Measurements from ENCODE around the gene KLF16.

DNA sequence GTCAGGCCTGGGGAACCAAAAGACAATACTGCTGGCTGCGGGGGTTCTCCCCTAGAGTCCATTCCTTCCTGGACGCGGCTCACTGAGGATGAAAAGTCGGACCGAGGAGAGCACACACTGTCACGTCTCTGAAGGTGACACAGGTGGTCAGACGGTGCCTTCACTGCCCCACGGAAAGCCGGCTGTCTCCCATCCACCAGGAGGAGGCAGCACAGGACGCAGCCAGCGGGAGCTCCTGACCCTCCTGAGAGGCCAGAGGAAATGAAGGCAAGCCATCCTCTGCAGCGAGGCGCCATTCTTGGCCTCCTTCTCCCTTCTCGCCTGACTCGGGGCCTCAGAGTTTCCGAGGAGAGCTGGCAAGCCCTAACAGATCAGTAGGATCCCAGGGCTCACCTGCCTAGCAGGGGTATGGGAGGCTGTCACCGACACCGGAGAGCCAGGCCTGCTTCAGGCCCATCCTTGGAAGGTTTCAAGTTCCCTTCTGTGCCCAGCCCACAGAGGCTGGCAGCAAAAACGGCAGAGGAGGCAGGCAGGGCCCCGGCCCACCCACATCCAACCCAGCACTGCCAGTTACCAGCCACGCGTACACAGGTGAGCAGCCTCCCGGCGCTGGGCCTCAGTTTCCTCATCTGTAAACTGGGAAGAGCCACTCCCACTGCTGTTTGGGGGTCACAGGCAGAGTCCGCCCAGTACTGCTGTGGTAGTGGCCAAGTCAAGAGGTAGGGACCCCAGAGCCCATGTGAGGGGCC, 19.6 kb downstream of the KLF16 start:
- no peak for TF ChIP-seq EZH2 (IDR thresholded peaks at IDR 0.05; ENCODE audit: low read depth)
- TF ChIP-seq CTCF (conservative IDR thresholded peaks at IDR 0.05), result no peak

Measured in PC-9 (cell line).